Esophagus muscularis mucosa (tissue), 4 donors: Measurements from ENCODE around the gene NOL6.

Experiments
- EP300 ChIP-seq: sonication (generic); formaldehyde crosslinking; IDR thresholded peaks from one replicate; pipeline ENCODE4 v1.6.1; 2017; ENCODE audit warnings: antibody characterized with exemption
- POLR2A ChIP-seq: fragments of 450-650 bp; IDR thresholded peaks from one replicate; pipeline ENCODE4 v1.6.1; 2017; ENCODE audit warnings: antibody characterized with exemption, moderate library complexity, mild to moderate bottlenecking, low read depth
- TF ChIP-seq, protein P1 (sequence below), 3 experiments: fragments of 200-600 bp in 2 of 3; fragments of 450-650 bp in 1 of 3; sonication (generic) in 2 of 3; IDR thresholded peaks; one replicate each; pipeline ENCODE4 v1.5.1; 2017 to 2019; ENCODE audit warnings: antibody characterized with exemption in 3 of 3, mild to moderate bottlenecking in 2 of 3, moderate library complexity in 1 of 3

DNA sequence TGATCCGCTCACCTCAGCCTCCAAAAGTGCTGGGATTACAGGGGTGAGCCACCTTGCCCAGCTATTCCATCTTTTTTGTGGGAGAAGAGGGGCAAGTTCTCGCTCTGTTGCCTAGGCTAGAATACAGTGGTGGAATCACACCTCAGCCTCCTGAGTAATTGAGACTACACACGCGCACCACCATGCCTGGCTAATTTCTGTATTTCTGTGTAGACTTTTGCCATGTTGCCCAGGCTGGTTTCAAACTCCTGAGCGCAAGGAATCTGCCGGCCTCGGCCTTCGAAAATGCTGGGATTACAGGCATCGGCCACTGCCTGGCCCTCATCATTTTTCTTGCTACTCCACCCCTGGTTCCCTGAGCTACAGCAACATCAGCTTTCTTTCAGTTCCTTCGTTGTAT lies 2.8 kb upstream of the NOL6 start:
- TF ChIP-seq, protein P1, sequence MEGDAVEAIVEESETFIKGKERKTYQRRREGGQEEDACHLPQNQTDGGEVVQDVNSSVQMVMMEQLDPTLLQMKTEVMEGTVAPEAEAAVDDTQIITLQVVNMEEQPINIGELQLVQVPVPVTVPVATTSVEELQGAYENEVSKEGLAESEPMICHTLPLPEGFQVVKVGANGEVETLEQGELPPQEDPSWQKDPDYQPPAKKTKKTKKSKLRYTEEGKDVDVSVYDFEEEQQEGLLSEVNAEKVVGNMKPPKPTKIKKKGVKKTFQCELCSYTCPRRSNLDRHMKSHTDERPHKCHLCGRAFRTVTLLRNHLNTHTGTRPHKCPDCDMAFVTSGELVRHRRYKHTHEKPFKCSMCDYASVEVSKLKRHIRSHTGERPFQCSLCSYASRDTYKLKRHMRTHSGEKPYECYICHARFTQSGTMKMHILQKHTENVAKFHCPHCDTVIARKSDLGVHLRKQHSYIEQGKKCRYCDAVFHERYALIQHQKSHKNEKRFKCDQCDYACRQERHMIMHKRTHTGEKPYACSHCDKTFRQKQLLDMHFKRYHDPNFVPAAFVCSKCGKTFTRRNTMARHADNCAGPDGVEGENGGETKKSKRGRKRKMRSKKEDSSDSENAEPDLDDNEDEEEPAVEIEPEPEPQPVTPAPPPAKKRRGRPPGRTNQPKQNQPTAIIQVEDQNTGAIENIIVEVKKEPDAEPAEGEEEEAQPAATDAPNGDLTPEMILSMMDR (IDR thresholded peaks at IDR 0.05): no peak
- TF ChIP-seq EP300 (no peak), POLR2A (no peak)
